Measurements from ENCODE around the gene HYOU1.
A peak's percentile ranks its signal among the peaks of the same experiment; 100 is the strongest.

The HYOU1 gene

DNA sequence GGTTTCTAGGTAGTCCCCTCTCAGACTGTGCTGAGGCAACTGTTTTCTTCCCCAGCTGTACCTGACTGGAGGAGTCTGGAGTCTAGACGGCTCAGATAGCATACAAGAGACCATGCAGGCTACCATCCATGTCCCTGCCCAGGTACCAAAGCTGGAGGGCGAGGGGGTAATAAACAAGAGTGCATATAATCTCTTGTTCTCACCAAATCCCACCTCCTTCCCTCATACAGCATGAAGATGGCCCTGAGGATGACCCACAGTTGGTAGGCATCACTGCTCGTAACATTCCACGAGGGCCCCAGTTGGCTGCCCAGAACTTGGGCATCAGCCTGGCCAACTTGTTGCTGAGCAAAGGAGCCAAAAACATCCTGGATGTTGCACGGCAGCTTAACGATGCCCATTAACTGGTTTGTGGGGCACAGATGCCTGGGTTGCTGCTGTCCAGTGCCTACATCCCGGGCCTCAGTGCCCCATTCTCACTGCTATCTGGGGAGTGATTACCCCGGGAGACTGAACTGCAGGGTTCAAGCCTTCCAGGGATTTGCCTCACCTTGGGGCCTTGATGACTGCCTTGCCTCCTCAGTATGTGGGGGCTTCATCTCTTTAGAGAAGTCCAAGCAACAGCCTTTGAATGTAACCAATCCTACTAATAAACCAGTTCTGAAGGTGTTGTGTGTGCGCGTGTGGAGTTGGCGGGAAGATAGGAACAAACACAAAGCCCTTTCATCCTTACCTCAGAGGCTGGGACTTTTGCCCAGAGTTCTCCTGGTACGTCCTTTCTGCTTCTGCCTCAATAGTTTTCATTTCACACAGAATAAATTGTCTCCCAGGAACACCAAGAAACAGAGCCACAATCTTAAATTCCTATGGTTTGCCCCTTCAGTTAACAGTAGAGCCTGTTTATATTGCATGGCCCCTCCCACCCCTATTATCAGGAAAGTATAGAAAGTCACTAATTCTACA is 36.2 kb upstream of the HYOU1 start:
- Mint-ChIP-seq H3K9me3 (no peaks in the 10 kb centered on the region), H3K4me3 (peak overlapping the region; percentile 91 to 98 (median 97)), H3K27ac (peak overlapping the region; percentile 45 to 94 (median 91)), H3K36me3 (ENCODE audit: low read depth) (peaks cover 38% of the 10 kb centered on the region), H3K27me3 (ENCODE audit: low read depth) (peaks cover 3% of the 10 kb centered on the region), H3K4me1 (peaks cover 41% of the 10 kb centered on the region)
- TF ChIP-seq, protein P1, sequence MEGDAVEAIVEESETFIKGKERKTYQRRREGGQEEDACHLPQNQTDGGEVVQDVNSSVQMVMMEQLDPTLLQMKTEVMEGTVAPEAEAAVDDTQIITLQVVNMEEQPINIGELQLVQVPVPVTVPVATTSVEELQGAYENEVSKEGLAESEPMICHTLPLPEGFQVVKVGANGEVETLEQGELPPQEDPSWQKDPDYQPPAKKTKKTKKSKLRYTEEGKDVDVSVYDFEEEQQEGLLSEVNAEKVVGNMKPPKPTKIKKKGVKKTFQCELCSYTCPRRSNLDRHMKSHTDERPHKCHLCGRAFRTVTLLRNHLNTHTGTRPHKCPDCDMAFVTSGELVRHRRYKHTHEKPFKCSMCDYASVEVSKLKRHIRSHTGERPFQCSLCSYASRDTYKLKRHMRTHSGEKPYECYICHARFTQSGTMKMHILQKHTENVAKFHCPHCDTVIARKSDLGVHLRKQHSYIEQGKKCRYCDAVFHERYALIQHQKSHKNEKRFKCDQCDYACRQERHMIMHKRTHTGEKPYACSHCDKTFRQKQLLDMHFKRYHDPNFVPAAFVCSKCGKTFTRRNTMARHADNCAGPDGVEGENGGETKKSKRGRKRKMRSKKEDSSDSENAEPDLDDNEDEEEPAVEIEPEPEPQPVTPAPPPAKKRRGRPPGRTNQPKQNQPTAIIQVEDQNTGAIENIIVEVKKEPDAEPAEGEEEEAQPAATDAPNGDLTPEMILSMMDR (IDR thresholded peaks at IDR 0.05; ENCODE audit: unreplicated experiment in 3 of 3): no peak

DNA sequence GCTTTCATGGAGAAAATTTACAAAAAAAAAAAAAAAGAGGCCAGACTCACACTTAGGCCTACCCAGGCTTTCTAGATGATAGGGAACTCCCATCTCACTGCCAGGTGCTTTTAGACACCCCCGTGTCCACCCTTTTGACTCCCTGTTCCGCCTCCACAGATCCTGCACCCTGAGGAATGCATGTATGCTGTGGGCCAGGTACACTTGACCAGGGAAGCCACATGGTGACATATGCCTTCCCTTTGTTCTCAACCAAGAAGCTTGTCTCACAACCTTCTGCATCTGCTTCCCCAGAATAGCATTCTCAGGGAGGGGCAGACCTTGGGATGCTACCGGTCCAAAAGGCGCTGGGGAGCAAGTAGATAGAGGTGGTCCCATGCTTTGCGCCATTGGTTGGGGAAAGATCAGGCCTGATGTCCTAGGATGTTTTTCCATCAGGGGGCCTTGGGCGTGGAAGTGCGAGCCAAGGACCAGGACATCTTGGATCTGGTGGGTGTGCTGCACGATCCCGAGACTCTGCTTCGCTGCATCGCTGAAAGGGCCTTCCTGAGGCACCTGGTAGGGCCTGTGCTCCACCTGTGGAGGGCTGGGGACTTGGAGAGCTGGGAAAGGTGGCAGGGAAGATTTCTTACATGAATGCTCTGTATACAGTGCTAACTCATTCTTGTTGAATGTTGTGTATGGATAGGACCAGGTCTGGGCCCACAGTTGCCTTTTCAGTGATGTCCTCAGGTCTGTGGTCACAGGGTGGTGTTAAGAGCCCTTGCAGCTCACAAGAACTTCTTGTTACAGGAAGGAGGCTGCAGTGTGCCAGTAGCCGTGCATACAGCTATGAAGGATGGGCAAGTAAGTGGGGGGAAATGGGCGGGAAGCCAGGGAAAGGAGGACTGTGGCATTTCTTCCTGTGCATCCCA is 35.2 kb upstream of the HYOU1 start:
- TF ChIP-seq, protein P1 (IDR thresholded peaks at IDR 0.05; ENCODE audit: unreplicated experiment in 3 of 3): no peak
- H3K4me3 Mint-ChIP-seq: peak overlapping the region; percentile 91 to 98 (median 97)
- H3K9me3 Mint-ChIP-seq: no peaks in the 10 kb centered on the region
- H3K4me1 Mint-ChIP-seq: peaks cover 41% of the 10 kb centered on the region
- H3K27me3 Mint-ChIP-seq (ENCODE audit: low read depth): no peaks in the 10 kb centered on the region
- peak overlapping the region; percentile 45 to 67 (median 55) for H3K27ac Mint-ChIP-seq
- H3K36me3 Mint-ChIP-seq (ENCODE audit: low read depth): peaks cover 28% of the 10 kb centered on the region

DNA sequence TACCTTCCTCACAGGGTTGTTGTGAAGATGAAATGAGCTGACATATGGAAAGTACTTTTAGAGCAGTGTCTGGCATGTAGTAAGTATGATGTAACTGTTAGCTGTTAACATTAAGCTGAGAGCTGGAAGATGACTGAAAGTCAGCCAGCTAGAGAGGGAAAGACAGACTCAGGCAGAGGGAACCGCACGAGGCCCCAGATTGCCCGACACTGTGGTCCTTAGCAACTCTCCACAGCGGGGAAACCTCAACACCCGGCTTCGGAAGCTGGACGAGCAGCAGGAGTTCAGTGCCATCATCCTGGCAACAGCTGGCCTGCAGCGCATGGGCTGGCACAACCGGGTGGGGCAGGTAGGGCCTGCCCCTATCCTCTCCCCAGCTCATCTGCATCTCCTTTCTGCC is 34.2 kb upstream of the HYOU1 start:
- no peaks in the 10 kb centered on the region for H3K27me3 Mint-ChIP-seq (ENCODE audit: low read depth)
- TF ChIP-seq, protein P1 (IDR thresholded peaks at IDR 0.05; ENCODE audit: unreplicated experiment in 3 of 3): no peak
- peak overlapping the region; percentile 57 to 64 (median 58) for H3K4me3 Mint-ChIP-seq
- H3K27ac Mint-ChIP-seq: peak overlapping the region in 2 of 3 experiments; percentile 38 to 67
- no peaks in the 10 kb centered on the region for H3K9me3 Mint-ChIP-seq
- peaks cover 41% of the 10 kb centered on the region for H3K4me1 Mint-ChIP-seq
- peaks cover 21% of the 10 kb centered on the region for H3K36me3 Mint-ChIP-seq (ENCODE audit: low read depth)

DNA sequence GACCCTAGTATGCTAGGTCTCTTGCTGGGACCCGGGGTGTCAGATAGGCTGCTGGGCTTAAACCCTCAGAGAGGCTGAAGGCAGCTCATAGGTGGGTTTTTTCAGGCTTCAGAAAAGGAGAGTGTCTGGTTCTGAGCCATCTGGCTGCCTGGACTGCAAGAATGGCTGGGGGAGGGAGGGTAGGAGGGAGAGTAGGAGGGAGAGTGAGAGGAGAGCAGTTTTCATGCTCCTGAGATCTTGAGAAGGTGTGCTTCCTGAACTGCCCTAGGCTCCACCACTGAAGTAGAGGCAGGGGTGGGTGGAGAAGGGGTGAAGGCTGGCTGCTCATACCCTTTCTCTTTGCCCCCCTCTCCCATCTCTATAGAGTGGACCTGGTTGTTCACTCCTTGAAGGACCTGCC is 32.3 kb upstream of the HYOU1 start:
- H3K4me1 Mint-ChIP-seq: peaks cover 46% of the 10 kb centered on the region
- H3K27me3 Mint-ChIP-seq (ENCODE audit: low read depth): no peaks in the 10 kb centered on the region
- H3K27ac Mint-ChIP-seq: peak overlapping the region in 1 of 3 experiments; percentile 41
- peaks cover 21% of the 10 kb centered on the region for H3K36me3 Mint-ChIP-seq (ENCODE audit: low read depth)
- H3K4me3 Mint-ChIP-seq: peak overlapping the region in 1 of 3 experiments; percentile 30
- no peaks in the 10 kb centered on the region for H3K9me3 Mint-ChIP-seq
- TF ChIP-seq, protein P1 (IDR thresholded peaks at IDR 0.05; ENCODE audit: unreplicated experiment in 3 of 3): no peak

DNA sequence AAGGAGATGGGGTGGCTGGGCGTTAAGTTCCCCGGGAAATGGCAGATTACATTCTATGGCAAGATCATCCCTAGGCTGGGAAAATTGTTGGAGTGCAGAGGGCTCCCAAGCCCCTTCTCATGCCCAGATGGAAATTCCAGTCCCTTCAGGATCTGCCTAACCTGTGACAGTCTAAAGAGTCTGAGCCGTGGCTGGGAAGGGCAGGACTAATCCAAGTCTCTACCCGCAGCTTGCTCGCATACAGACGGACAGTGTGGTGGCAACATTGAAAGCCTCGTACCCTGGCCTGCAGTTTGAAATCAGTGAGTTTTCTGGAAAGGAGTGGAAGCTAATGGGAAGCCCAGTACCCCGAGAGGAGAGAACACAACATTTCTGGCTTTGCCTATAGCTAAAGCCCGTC is 31.4 kb upstream of the HYOU1 start:
- peaks cover 40% of the 10 kb centered on the region for H3K4me1 Mint-ChIP-seq
- TF ChIP-seq, protein P1 (IDR thresholded peaks at IDR 0.05; ENCODE audit: unreplicated experiment in 3 of 3): no peak
- H3K4me3 Mint-ChIP-seq: peak overlapping the region in 1 of 3 experiments; percentile 34
- H3K27me3 Mint-ChIP-seq (ENCODE audit: low read depth): no peaks in the 10 kb centered on the region
- H3K36me3 Mint-ChIP-seq (ENCODE audit: low read depth): peaks cover 15% of the 10 kb centered on the region
- H3K9me3 Mint-ChIP-seq: no peaks in the 10 kb centered on the region
- peak overlapping the region in 1 of 3 experiments; percentile 40 for H3K27ac Mint-ChIP-seq

Data from nephron (organoid).